Loucy (cell line): ENCODE measurements around the gene PPARG.
"Not testable (repeated sequence)": the region's sequence is repeated elsewhere in the genome, so short reads cannot be mapped to it uniquely, and the experiment has no call there.

Experiments
- EZH2phosphoT487 ChIP-seq: fragments of 200-600 bp; IDR thresholded peaks from 2 replicates; pipeline ENCODE4 v1.6.1; 2018; ENCODE audit warnings: antibody characterized with exemption, mild to moderate bottlenecking, moderate library complexity, borderline replicate concordance
- TF ChIP-seq, protein P1 (sequence below): fragments of 200-600 bp; sonication (generic); conservative IDR thresholded peaks from 2 replicates; pipeline ENCODE4 v1.5.1; 2014; ENCODE audit warnings: mild to moderate bottlenecking, antibody characterized with exemption, low read length

DNA sequence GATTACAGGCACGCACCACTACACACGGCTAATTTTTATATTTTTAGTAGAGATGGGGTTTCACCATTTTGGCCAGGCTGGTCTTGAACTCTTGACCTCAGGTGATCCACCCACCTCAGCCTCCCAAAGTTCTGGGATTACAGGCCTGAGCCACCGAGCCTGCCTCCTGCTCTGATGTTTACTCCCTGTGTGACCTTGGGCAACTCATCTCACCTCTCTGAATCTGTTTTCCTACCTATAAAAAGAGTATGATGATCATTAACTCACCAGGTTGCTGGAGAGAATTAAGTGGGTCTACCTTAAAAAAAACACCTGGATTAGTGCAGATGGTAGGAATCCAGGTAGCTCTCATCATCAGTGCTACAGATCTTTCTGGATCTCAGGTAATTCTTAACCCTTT lies 190.3 kb downstream of the PPARG start:
- TF ChIP-seq, protein P1, sequence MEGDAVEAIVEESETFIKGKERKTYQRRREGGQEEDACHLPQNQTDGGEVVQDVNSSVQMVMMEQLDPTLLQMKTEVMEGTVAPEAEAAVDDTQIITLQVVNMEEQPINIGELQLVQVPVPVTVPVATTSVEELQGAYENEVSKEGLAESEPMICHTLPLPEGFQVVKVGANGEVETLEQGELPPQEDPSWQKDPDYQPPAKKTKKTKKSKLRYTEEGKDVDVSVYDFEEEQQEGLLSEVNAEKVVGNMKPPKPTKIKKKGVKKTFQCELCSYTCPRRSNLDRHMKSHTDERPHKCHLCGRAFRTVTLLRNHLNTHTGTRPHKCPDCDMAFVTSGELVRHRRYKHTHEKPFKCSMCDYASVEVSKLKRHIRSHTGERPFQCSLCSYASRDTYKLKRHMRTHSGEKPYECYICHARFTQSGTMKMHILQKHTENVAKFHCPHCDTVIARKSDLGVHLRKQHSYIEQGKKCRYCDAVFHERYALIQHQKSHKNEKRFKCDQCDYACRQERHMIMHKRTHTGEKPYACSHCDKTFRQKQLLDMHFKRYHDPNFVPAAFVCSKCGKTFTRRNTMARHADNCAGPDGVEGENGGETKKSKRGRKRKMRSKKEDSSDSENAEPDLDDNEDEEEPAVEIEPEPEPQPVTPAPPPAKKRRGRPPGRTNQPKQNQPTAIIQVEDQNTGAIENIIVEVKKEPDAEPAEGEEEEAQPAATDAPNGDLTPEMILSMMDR, result not testable (repeated sequence)
- TF ChIP-seq EZH2phosphoT487, result not testable (repeated sequence)
